Measurements from ENCODE around the gene IFT20.

- TF ChIP-seq CTCF (conservative IDR thresholded peaks at IDR 0.05 in 1 of 2, IDR thresholded peaks at IDR 0.05 in 1 of 2; ENCODE audit: low read depth in 1 of 2, low read length in 2 of 2), result no peak
- no peak for TF ChIP-seq EZH2 (IDR thresholded peaks at IDR 0.05; ENCODE audit: low read length, missing control alignments)
These were observed 22.6 kb upstream of the IFT20 start for GRCh38 chr17:28357901-28358197.

All from fibroblast of lung (primary cell).